ENCODE measurements around the gene TNFRSF17. TPM values are rescaled to one million over a fixed set of nuclear protein-coding genes. Genes with fewer than 3 reads are reported as not detected.

The TNFRSF17 gene
- total and polyA plus RNA-seq, 2 of the 13 experiments (the other 11 are each of a cell fraction or from before 2014, with no cell fraction given), result not detected

- H2AFZ ChIP-seq (ENCODE audit: low read length), result no peak overlapping the region
- no peaks in the 10 kb centered on the region for H3K36me3 ChIP-seq (replicated peaks in 1 of 2; ENCODE audit: control insufficient read depth in 1 of 2, insufficient read depth in 2 of 2, low read length in 2 of 2)
- no peak overlapping the region for H3K27ac ChIP-seq (ENCODE audit: extremely low read length, insufficient read depth, low read length)
- ChIA-PET CTCF (ENCODE audit: low intra/inter-chr PET ratio, low total read pairs) (interaction anchor here (2.8 kb wide), 1 partner anchor 117 kb away, joined by 59 read pairs; no protein-coding TSS in a partner anchor), POLR2A (interaction anchor here (0.8 to 1.5 kb wide), 3 partner anchors 27 to 118 kb away, joined by 3 to 10 read pairs (median 4); partner anchors contain the start of genes GSPT1 and SNX29)
- H3K4me2 ChIP-seq (ENCODE audit: low read depth, low read length), result no peak overlapping the region
- H3K27me3 ChIP-seq (ENCODE audit: control insufficient read depth in 1 of 2, insufficient read depth in 2 of 2, low read length in 2 of 2), result peaks cover 0 to 12% of the 10 kb centered on the region in 2 experiments; a peak in 2 of 5 replicates
- H3K9ac ChIP-seq (ENCODE audit: insufficient read depth, low read depth, low read length), result no peak overlapping the region
- intact Hi-C loops (cut with micrococcal nuclease; ENCODE audit: unreplicated experiment), result loop anchor here (1.0 kb wide), 2 partner anchors 33 to 119 kb away; no protein-coding TSS in a partner anchor
- H4K20me1 ChIP-seq (ENCODE audit: insufficient read depth, low read length), result no peaks in the 10 kb centered on the region
- H3K4me3 ChIP-seq (replicated peaks in 1 of 3; ENCODE audit: insufficient read depth in 1 of 3, low read depth in 2 of 3, low read length in 3 of 3), result no peak overlapping the region
- DNase-seq (ENCODE audit: low spot score) (peak; percentile 73), ATAC-seq (peak; percentile 97), FAIRE-seq (peak; percentile 96)
- in situ Hi-C loops (cut with HindIII; ENCODE audit: extremely low pct_ligation_motif_present, low pct_unique_long_range_greater_than_20kb), result no loop called here
- no TSS peak for BruUV-seq (replicated peaks)
- no peaks in the 10 kb centered on the region for H3K79me2 ChIP-seq (ENCODE audit: insufficient read depth, low read length)
- no peaks in the 10 kb centered on the region for H3K9me3 ChIP-seq (ENCODE audit: low read length)
- 26% methylated on average over 4 of the region's 4 CpGs for WGBS (ENCODE audit: low lambda C conversion rate)
- peaks cover 25% of the 10 kb centered on the region; the same call in 1 of the 2 replicates for H3K4me1 ChIP-seq (ENCODE audit: insufficient read depth, low read length)
- TF ChIP-seq YEATS4 (CRISPR knock-in tag; IDR thresholded peaks at IDR 0.05; ENCODE audit: borderline replicate concordance), result no peak
- TF ChIP-seq DRAP1 (CRISPR knock-in tag; IDR thresholded peaks at IDR 0.05), result 0 out of 2 replicates have a peak, but pooled peaks have one; percentile 23
- peak; percentile 60; the same call in 1 of the 2 replicates for TF ChIP-seq ERF (CRISPR knock-in tag; IDR thresholded peaks at IDR 0.05)
- 0 out of 2 replicates have a peak, but pooled peaks have one; percentile 12 for TF ChIP-seq PPARG (CRISPR knock-in tag; conservative IDR thresholded peaks at IDR 0.05)
- no peak for TF ChIP-seq SOX6 (IDR thresholded peaks at IDR 0.05)
- TF ChIP-seq SOX6 (CRISPR knock-in tag; IDR thresholded peaks at IDR 0.05), result peak; percentile 33; the same call in 1 of the 2 replicates
- peak; percentile 98; the same call in 1 of the 2 replicates for TF ChIP-seq ZNF576 (CRISPR knock-in tag; IDR thresholded peaks at IDR 0.05)
- TF ChIP-seq HNF1B (CRISPR knock-in tag; IDR thresholded peaks at IDR 0.05), result peak; percentile 63; the same call in 1 of the 2 replicates
- TF ChIP-seq ARID3A (IDR thresholded peaks at IDR 0.05; ENCODE audit: low read depth, low read length), result peak; percentile 36; the same call in 1 of the 2 replicates
- no peak for TF ChIP-seq TBP (CRISPR knock-in tag; IDR thresholded peaks at IDR 0.05)
- TF ChIP-seq ZNF33A (CRISPR knock-in tag; IDR thresholded peaks at IDR 0.05; ENCODE audit: borderline replicate concordance), result no peak
- peak; percentile 91 for TF ChIP-seq STAG1 (CRISPR knock-in tag; IDR thresholded peaks at IDR 0.05)
- 0 out of 2 replicates have a peak, but pooled peaks have one; percentile 22 for TF ChIP-seq ISL2 (CRISPR knock-in tag; IDR thresholded peaks at IDR 0.05)
- peak; percentile 78 for TF ChIP-seq XRCC5 (optimal IDR thresholded peaks at IDR 0.05; ENCODE audit: low read length)
- 0 out of 2 replicates have a peak, but pooled peaks have one; percentile 8 for TF ChIP-seq BCL6 (CRISPR knock-in tag; IDR thresholded peaks at IDR 0.05)
- 0 out of 4 replicates have a peak, but pooled peaks of 1 of the 2 experiments have one; percentile 20 for TF ChIP-seq HMGXB4 (CRISPR knock-in tag; IDR thresholded peaks at IDR 0.05; ENCODE audit: borderline replicate concordance in 1 of 2, low read depth in 1 of 2)
- TF ChIP-seq FOXK1 (CRISPR knock-in tag; IDR thresholded peaks at IDR 0.05; ENCODE audit: borderline replicate concordance, low read depth), result 0 out of 2 replicates have a peak, but pooled peaks have one; percentile 31
Observed at GRCh38 chr16:11949527-11949926, 15.5 kb upstream of the TNFRSF17 start.

All from HepG2 (cell line).